GM12878 (cell line): ENCODE measurements around the gene FAM184B. TPM values are rescaled to one million over a fixed set of nuclear protein-coding genes. Genes with fewer than 3 reads are reported as not detected.

ENCODE experiments used
- ATAC-seq: fragments of 200-7000 bp; cut with Tn5 transposase; 3 replicates; pipeline ENCODE4 v1.9.1; 2020; ENCODE audit warnings: mild to moderate bottlenecking, moderate library complexity
- BruUV-seq: library from RNA; stranded (reverse); fragments of 400-500 nt; replicated peaks from 2 replicates; lab custom pipeline; 2021; lab: Mats Ljungman, UMichigan
- CTCF ChIA-PET: fragments of 300-600 bp; sonication (Branson Sonifier 250); formaldehyde crosslinking; extraction: SDS; loops from one replicate; lab custom pipeline; 2021; ENCODE audit warnings: inconsistent platforms; lab: Yijun Ruan, JAX
- POLR2A ChIA-PET: fragments of 350-600 bp; formaldehyde crosslinking; extraction: SDS; loops from one replicate; lab custom pipeline; 2021; ENCODE audit warnings: inconsistent platforms; lab: Charles Lee
- RAD21 ChIA-PET: fragments of 300-600 bp; sonication (Branson Sonifier 250); formaldehyde crosslinking; loops from one replicate; lab custom pipeline; 2023; ENCODE audit warnings: antibody characterized with exemption; ENCODE audit not compliant: unreplicated experiment; lab: Charles Lee
- SMC1A ChIA-PET: fragments of 300-600 bp; sonication (Branson Sonifier 250); formaldehyde crosslinking; loops from one replicate; lab custom pipeline; 2023; ENCODE audit not compliant: unreplicated experiment, uncharacterized antibody; lab: Charles Lee
- DNase-seq: peaks from one replicate; pipeline ENCODE4 v3.0.0-alpha.2; 2011; ENCODE audit warnings: low read depth, low spot score
- FAIRE-seq: peaks from 3 replicates; lab custom pipeline; 2011; peaks lifted over from hg19 to GRCh38; lab: Jason Lieb, UNC
- H2AFZ ChIP-seq: 2 replicates; pipeline ENCODE4 v1.6.0; 2011; ENCODE audit warnings: low read depth, low read length, control low read depth; ENCODE audit not compliant: control insufficient read depth
- H3K27ac ChIP-seq: 2 replicates; pipeline ENCODE4 v1.5.1; 2011; ENCODE audit warnings: control low read depth; ENCODE audit not compliant: control insufficient read depth, insufficient read depth
- H3K27me3 ChIP-seq, 2 experiments: replicated peaks in 1 of 2; 2 replicates each; pipeline versions ENCODE4 v1.6.0 to v1.6.1; 2011; ENCODE audit warnings: low read length in 1 of 2; ENCODE audit not compliant: control insufficient read depth in 2 of 2, insufficient read depth in 2 of 2
- H3K36me3 ChIP-seq, 2 experiments: 2 replicates each; pipeline ENCODE4 v1.5.1; 2011; ENCODE audit warnings: low read length in 1 of 2; ENCODE audit not compliant: control insufficient read depth in 2 of 2, insufficient read depth in 2 of 2
- H3K4me1 ChIP-seq: 2 replicates; pipeline ENCODE4 v1.6.1; 2011; ENCODE audit warnings: mild to moderate bottlenecking, low read length, moderate library complexity, mixed read lengths; ENCODE audit not compliant: control insufficient read depth, insufficient read depth
- H3K4me2 ChIP-seq: 2 replicates; pipeline ENCODE4 v1.6.0; 2011; ENCODE audit warnings: control low read depth; ENCODE audit not compliant: control insufficient read depth, insufficient read depth
- H3K4me3 ChIP-seq: fragments of 200-600 bp; sonication (generic); 2 replicates; pipeline ENCODE4 v1.5.1; 2016
- H3K79me2 ChIP-seq: 2 replicates; pipeline ENCODE4 v1.6.0; 2011; ENCODE audit warnings: low read length; ENCODE audit not compliant: control insufficient read depth, insufficient read depth
- H3K9ac ChIP-seq: 2 replicates; pipeline ENCODE4 v1.8.0; 2011; ENCODE audit warnings: low read length, control low read depth, mixed read lengths; ENCODE audit not compliant: control insufficient read depth, insufficient read depth
- H3K9me3 ChIP-seq: replicated peaks from 3 replicates; pipeline ENCODE4 v1.5.1; 2011; ENCODE audit warnings: mild to moderate bottlenecking, low read length; ENCODE audit not compliant: control insufficient read depth, insufficient read depth
- H4K20me1 ChIP-seq: 2 replicates; pipeline ENCODE4 v1.6.0; 2011; ENCODE audit not compliant: control insufficient read depth, insufficient read depth
- FOS ChIP-seq: IDR thresholded peaks from 3 replicates; pipeline ENCODE4 v1.6.1; 2011; ENCODE audit warnings: borderline replicate concordance; ENCODE audit not compliant: insufficient read length; ENCODE audit errors: extremely low read depth
- MTA3 ChIP-seq: IDR thresholded peaks from 2 replicates; pipeline ENCODE4 v1.6.1; 2012; ENCODE audit warnings: low read length, inconsistent platforms, borderline replicate concordance
- REST ChIP-seq: IDR thresholded peaks from 2 replicates; pipeline ENCODE4 v1.6.1; 2012; ENCODE audit warnings: mild to moderate bottlenecking, low read depth, low read length
- WGBS: methylation state at CpG from one replicate; pipeline ENCODE4 v1.1.6; 2016; ENCODE audit warnings: low lambda C conversion rate; ENCODE audit not compliant: insufficient replicate concordance, insufficient coverage; ENCODE audit errors: missing lambda C conversion rate; 5-methylcytosine and 5-hydroxymethylcytosine counted together
- in situ Hi-C: fragments of 300-500 bp; cut with MboI; formaldehyde crosslinking; loops from 9 replicates; pipeline ENCODE4 v1.14.3; 2018; ENCODE audit warnings: mixed read lengths
- intact Hi-C: fragments of 100-400 bp; cut with micrococcal nuclease; formaldehyde crosslinking; loops from one replicate; pipeline ENCODE4 v1.14.2; 2022; ENCODE audit not compliant: unreplicated experiment
- polyA plus RNA-seq, 11 experiments: library from polyadenylated mRNA; depleted of rRNA in 4 of 11; unstranded in 6 of 11; stranded (reverse) in 5 of 11; fragments of >200 nt; fragmentation: Nextera tagmentation in 4 of 11; fragmentation: Illumina TruSeq in 1 of 11; extraction: Ambion mirVana in 4 of 11; extraction: Trizol in 1 of 11; gene quantifications; 1 replicate in 1 of 11; 2 replicates in 10 of 11; pipeline versions ENCODE4 v1.2.1 to v1.2.3, GENCODE V29; 2011 to 2016; ENCODE audit warnings: inconsistent platforms in 2 of 11, missing spikeins in 2 of 11, low read depth in 1 of 11
- total RNA-seq, 4 experiments: library from RNA; depleted of rRNA in 3 of 4; stranded (reverse); fragments of >200 nt in 3 of 4; fragmentation: Illumina TruSeq in 1 of 4; extraction: Trizol in 1 of 4; gene quantifications; 2 replicates each; pipeline versions ENCODE4 v1.2.1 to v1.2.3, GENCODE V29; 2013 to 2021

Gene FAM184B
- total and polyA plus RNA-seq, 10 of the 15 experiments (the other 5 are each of a cell fraction or from before 2014, with no cell fraction given): under 0.01 TPM; not detected in 9

GRCh38 chr4:17690898-17691297 is 90.5 kb downstream of the FAM184B start:
- no peak overlapping the region for H2AFZ ChIP-seq
- ChIA-PET CTCF (interaction anchor here (1.2 kb wide), 1 partner anchor 33 kb away, joined by 3 read pairs; no protein-coding TSS in a partner anchor), RAD21 (no interaction called here), SMC1A (interaction anchor here (0.7 kb wide), 1 partner anchor 14 kb away, joined by 4 read pairs; no protein-coding TSS in a partner anchor), POLR2A (no interaction called here)
- no peak overlapping the region for H3K27ac ChIP-seq
- no peaks in the 10 kb centered on the region for H3K79me2 ChIP-seq
- FAIRE-seq (no peak), DNase-seq (no peak), ATAC-seq (no peak)
- H3K27me3 ChIP-seq: no peaks in the 10 kb centered on the region
- no peaks in the 10 kb centered on the region for H3K9me3 ChIP-seq
- H3K4me3 ChIP-seq: no peak overlapping the region
- in situ Hi-C loops: no loop called here
- no peaks in the 10 kb centered on the region for H4K20me1 ChIP-seq
- TF ChIP-seq FOS: no peak
- no peaks in the 10 kb centered on the region for H3K36me3 ChIP-seq
- intact Hi-C loops: no loop called here
- H3K9ac ChIP-seq: no peak overlapping the region
- H3K4me1 ChIP-seq: no peaks in the 10 kb centered on the region
- 87% methylated on average over 1 of the region's 1 CpG for WGBS
- H3K4me2 ChIP-seq: no peak overlapping the region
- no TSS peak for BruUV-seq

GRCh38 chr4:17690135-17690534 is 91.3 kb downstream of the FAM184B start:
- BruUV-seq: no TSS peak
- H3K9me3 ChIP-seq: no peaks in the 10 kb centered on the region
- no peaks in the 10 kb centered on the region for H3K4me1 ChIP-seq
- H3K36me3 ChIP-seq: no peaks in the 10 kb centered on the region
- no peak overlapping the region for H3K27ac ChIP-seq
- in situ Hi-C loops: no loop called here
- DNase-seq: no peak
- no peak for ATAC-seq
- H3K27me3 ChIP-seq: no peaks in the 10 kb centered on the region
- SMC1A ChIA-PET: no interaction called here
- intact Hi-C loops: no loop called here
- TF ChIP-seq MTA3 (no peak), REST (no peak)
- WGBS: 30% methylated on average over 5 of the region's 5 CpGs
- H3K4me2 ChIP-seq: no peak overlapping the region
- H2AFZ ChIP-seq: no peak overlapping the region
- no peaks in the 10 kb centered on the region for H3K79me2 ChIP-seq
- no peak for FAIRE-seq
- H3K4me3 ChIP-seq: no peak overlapping the region
- H3K9ac ChIP-seq: no peak overlapping the region
- CTCF ChIA-PET: no interaction called here
- RAD21 ChIA-PET: no interaction called here
- no peaks in the 10 kb centered on the region for H4K20me1 ChIP-seq
- POLR2A ChIA-PET: no interaction called here
